Nephron (organoid): Measurements from ENCODE around the gene VWA3B.

Experiments
- H3K27ac Mint-ChIP-seq, 3 experiments: 2 replicates each; pipeline ENCODE4 v1.8.0; 2020; ENCODE audit warnings: mixed read lengths in 3 of 3, mild to moderate bottlenecking in 2 of 3, moderate library complexity in 1 of 3
- H3K27me3 Mint-ChIP-seq: 2 replicates; pipeline ENCODE4 v1.8.0; 2021; ENCODE audit warnings: low read depth, mild to moderate bottlenecking, moderate library complexity, mixed read lengths
- H3K36me3 Mint-ChIP-seq: 2 replicates; pipeline ENCODE4 v1.8.0; 2020; ENCODE audit warnings: low read depth, mixed read lengths
- H3K4me1 Mint-ChIP-seq: 2 replicates; pipeline ENCODE4 v1.8.0; 2020; ENCODE audit warnings: mixed read lengths
- H3K4me3 Mint-ChIP-seq, 3 experiments: 2 replicates each; pipeline ENCODE4 v1.8.0; 2020; ENCODE audit warnings: mild to moderate bottlenecking in 3 of 3, mixed read lengths in 3 of 3, moderate library complexity in 2 of 3
- H3K9me3 Mint-ChIP-seq: 2 replicates; pipeline ENCODE4 v1.8.0; 2020; ENCODE audit warnings: mixed read lengths
- CTCF ChIP-seq, 3 experiments: fragments of 200-600 bp; sonication (generic); IDR thresholded peaks; one replicate each; pipeline ENCODE4 v1.5.0; 2021; ENCODE audit warnings: antibody characterized with exemption in 3 of 3; ENCODE audit not compliant: unreplicated experiment in 3 of 3

VWA3B gene

DNA sequence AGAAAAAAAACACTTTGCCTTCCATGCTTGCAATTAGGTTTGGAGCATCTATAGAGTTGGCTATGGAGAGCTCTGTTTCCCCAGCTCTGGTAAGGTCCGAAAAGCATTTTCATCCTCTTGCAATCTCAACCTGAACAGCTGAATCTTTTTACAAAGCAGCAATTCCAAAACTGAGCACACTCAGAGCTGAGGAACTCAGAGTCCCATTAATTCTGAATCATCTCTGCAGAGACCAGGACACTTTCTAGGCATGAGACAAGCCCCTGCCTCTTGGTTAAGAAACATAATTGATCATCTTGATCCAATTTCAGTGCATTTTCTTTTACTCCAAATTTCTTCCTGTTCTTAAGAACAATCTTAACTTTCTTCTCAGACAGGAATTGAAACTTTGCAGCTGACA is 263.4 kb downstream of the VWA3B start:
- Mint-ChIP-seq H3K27me3 (peaks cover 69% of the 10 kb centered on the region), H3K4me3 (no peak overlapping the region), H3K27ac (no peak overlapping the region), H3K4me1 (no peaks in the 10 kb centered on the region), H3K9me3 (peaks cover 2% of the 10 kb centered on the region), H3K36me3 (no peaks in the 10 kb centered on the region)
- TF ChIP-seq CTCF (IDR thresholded peaks at IDR 0.05; ENCODE audit: unreplicated experiment in 3 of 3), result no peak

DNA sequence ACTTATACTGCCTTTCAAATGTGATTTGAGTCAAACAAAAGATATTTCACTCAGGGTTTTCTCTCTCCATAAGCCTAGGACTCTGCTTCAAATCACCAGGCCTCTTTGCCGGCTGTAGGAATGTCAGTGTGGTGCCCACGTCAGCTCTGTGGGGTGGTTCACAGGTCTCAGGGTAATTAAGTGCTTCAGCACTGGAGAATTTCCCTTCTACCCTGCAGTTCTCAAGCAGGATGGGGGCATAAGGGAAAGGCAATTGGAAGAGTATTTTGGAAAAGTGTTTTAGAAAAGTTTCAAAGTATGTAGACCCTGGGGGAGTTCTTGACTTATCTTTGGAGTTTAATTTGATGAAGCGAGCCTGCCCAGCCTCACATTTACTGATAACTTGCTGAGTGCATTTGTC is 268.9 kb downstream of the VWA3B start:
- H3K27me3 Mint-ChIP-seq, result peaks cover 22% of the 10 kb centered on the region
- no peak for TF ChIP-seq CTCF (IDR thresholded peaks at IDR 0.05; ENCODE audit: unreplicated experiment in 3 of 3)
- no peaks in the 10 kb centered on the region for H3K4me1 Mint-ChIP-seq
- H3K4me3 Mint-ChIP-seq, result no peak overlapping the region
- no peak overlapping the region for H3K27ac Mint-ChIP-seq
- H3K9me3 Mint-ChIP-seq, result peaks cover under 1% of the 10 kb centered on the region
- H3K36me3 Mint-ChIP-seq, result no peaks in the 10 kb centered on the region

- no peak for TF ChIP-seq CTCF (IDR thresholded peaks at IDR 0.05; ENCODE audit: unreplicated experiment in 3 of 3)
- H3K27me3 Mint-ChIP-seq, result peaks cover 15% of the 10 kb centered on the region
- H3K4me1 Mint-ChIP-seq, result no peaks in the 10 kb centered on the region
- H3K27ac Mint-ChIP-seq, result no peak overlapping the region
- no peaks in the 10 kb centered on the region for H3K36me3 Mint-ChIP-seq
- H3K9me3 Mint-ChIP-seq, result no peaks in the 10 kb centered on the region
- H3K4me3 Mint-ChIP-seq, result no peak overlapping the region
These were observed 269.8 kb downstream of the VWA3B start for GRCh38 chr2:98356729-98357128.

DNA sequence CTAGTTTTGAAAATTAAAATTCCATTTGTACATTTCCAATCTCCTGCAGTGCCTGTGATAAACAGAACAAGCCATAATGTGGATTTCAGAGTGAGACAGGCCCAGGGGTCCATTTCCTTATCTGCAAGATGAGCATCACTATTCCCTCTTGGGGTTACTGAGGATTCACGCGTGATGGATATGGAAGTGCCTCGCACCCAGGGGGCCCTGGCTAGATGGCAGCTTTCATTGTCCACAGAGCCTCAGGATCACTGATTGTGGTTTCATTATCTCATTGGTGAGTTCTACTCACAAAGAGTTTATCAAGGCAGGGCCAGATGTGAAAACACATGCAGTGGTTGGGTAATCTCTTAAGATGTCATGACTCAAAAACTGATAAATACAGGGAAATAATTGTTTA is 270.9 kb downstream of the VWA3B start:
- peaks cover 4% of the 10 kb centered on the region for H3K9me3 Mint-ChIP-seq
- H3K4me1 Mint-ChIP-seq, result no peaks in the 10 kb centered on the region
- peaks cover 7% of the 10 kb centered on the region for H3K27me3 Mint-ChIP-seq
- H3K4me3 Mint-ChIP-seq, result no peak overlapping the region
- TF ChIP-seq CTCF (IDR thresholded peaks at IDR 0.05; ENCODE audit: unreplicated experiment in 3 of 3), result no peak
- H3K36me3 Mint-ChIP-seq, result no peaks in the 10 kb centered on the region
- H3K27ac Mint-ChIP-seq, result no peak overlapping the region

DNA sequence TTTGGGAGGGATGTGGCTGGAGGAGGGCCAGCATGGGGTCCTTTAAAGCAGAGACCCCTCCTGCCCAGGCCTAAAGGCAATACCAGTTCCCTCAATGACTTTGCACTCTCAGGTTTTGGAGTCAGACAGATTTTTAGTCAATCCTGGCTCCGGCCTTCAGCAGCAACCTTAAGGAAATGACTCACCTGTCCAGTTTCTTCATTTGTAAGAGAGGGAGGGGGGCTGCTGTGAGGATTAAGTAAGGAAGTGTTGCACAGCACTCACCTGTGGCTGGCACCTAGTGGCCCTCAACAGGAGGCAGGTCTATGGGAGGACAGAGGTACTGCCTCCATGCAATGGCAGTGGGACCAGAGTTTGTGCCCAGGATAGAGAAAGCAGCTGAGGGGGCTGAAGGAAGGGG is 273.0 kb downstream of the VWA3B start:
- Mint-ChIP-seq H3K4me3 (no peak overlapping the region), H3K27ac (no peak overlapping the region), H3K9me3 (peaks cover 4% of the 10 kb centered on the region), H3K27me3 (peaks cover 7% of the 10 kb centered on the region), H3K36me3 (no peaks in the 10 kb centered on the region), H3K4me1 (no peaks in the 10 kb centered on the region)
- no peak for TF ChIP-seq CTCF (IDR thresholded peaks at IDR 0.05; ENCODE audit: unreplicated experiment in 3 of 3)
